HS-27A (cell line): Measurements from ENCODE around the gene DOCK2.
"Not testable (repeated sequence)": the region's sequence is repeated elsewhere in the genome, so short reads cannot be mapped to it uniquely, and the experiment has no call there.

Source experiments
- DNase-seq: peaks from one replicate; pipeline ENCODE4 v3.0.0-alpha.2; 2012; ENCODE audit warnings: low read depth, missing footprints

The DOCK2 gene

DNA sequence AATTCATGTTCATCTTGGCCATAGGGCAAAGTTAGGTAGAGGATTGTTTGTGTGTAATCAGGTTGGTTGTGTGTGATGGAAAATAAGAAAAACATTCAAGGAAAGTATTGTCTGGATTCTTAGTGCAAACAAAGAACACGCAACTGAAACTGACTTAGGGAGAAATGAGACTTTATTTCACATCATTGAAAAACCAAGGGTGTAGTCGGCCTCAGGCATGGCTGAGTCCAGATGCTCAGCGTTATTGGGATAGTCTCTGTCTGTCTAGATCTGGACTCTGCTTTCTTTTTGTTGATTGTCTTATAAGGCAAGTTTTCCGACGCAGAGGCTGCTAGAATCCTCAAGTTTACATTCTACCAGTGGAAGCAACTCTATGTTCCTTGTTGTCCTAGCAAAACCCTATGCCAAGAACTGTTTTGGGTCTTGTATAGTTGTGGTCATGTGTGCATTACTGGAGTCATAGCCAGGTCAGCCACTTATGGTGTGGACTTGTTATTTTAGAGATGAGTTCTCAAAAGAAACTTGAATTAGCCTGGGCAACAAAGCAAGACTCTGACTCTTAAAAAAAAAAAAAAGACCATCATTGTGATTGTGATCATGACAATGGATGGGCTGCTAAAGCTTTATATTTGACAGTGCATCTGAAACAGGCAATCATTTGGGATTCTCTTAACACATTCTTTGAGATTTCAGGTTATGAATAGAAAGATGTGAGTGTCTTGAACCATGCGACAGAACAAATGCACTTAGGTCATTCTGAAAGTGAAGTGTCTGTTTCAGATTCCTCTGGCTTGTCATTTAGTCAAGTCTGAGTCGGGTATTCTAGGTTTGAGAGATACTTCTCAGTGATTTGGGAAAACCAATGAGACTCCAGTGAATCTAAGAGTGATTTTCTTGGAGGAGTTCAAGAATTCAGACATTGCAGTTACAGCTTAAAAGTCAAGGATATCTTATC is 82.6 kb downstream of the DOCK2 start:
- DNase-seq, result no peak

GRCh38 chr5:169721771-169722170 is 84.7 kb downstream of the DOCK2 start:
- no peak for DNase-seq

- no peak for DNase-seq
These were observed 86.2 kb downstream of the DOCK2 start for GRCh38 chr5:169723103-169723831.

DNA sequence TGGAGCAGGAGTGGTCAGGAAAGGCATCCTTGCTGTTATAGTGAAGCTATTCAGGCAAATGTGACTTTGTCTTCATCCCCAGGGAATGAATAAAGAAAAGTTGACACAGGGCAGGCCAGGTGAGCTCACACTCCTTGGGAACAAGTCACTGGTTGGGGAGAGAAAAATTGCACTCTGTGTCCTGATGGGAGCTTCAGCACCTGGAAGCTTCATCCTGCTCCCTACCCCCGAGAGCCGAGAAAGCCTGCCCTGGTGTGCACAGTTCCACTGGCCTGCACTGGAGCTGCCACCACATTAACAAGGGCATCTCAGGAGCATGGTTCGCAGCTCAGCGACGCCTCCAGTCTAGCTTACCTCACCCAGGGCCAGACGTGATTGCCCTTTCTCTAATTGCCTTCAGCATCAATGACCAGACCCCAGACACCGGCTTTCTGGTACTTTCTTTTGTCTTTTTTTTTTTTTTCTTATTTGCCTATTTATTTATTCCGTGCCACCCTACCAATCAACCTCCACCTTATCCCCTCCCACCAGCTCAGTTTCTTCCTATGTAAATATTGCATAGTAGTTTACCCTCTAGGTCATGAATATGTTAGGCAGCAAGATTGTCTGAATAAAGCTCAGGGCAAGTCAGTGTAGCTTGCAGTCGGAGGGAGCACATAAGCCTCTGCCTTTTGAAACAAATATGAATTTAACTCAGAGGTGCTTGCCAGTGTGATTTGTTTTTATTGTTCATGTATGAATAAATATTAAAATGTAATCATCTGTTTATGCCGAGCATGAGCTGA is 87.4 kb downstream of the DOCK2 start:
- no peak for DNase-seq

DNA sequence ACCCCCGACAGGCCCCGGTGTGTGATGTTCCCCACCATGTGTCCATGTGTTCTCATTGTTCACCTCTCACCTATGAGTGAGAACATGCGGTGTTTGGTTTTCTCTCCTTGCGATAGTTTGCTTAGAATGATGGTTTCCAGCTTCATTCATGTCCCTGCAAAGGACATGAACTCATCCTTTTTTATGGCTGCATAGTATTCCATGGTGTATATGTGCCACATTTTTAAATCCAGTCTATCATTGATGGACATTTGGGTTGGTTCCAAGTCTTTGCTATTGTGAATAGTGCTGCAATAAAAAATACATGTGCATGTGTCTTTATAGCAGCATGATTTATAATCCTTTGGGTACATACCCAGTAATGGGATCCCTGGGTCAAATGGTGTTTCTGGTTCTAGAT is 88.6 kb downstream of the DOCK2 start:
- not testable (repeated sequence) for DNase-seq

DNA sequence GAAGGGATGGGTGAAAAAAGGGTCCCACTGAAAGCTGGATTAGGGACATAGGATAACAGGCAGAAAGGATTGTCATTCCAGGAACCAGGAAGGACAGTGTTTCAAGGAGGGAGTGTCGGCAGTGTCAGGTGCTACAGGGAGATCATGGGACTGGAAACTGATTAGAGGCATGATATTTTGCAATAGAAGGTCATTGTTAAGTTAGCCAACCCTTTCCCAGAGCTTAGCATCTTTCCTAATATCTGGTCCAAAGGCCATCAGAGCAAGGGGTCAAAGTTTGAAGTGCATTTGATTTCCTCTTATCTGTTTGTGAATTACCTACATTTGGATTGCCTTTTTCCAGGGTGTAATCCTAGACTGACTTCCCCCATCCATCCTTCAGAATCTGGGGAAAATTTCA is 91.3 kb downstream of the DOCK2 start:
- DNase-seq, result no peak

GRCh38 chr5:169731221-169731620 is 94.1 kb downstream of the DOCK2 start:
- DNase-seq, result no peak

GRCh38 chr5:169732841-169733240 is 95.8 kb downstream of the DOCK2 start:
- DNase-seq, result no peak

- DNase-seq, result no peak
These were observed 98.8 kb downstream of the DOCK2 start for GRCh38 chr5:169735913-169736312.

- no peak for DNase-seq
These were observed 99.6 kb downstream of the DOCK2 start for GRCh38 chr5:169736653-169737052.

- no peak for DNase-seq
These were observed 103.4 kb downstream of the DOCK2 start for GRCh38 chr5:169740435-169740834.

GRCh38 chr5:169742771-169743296 is 105.8 kb downstream of the DOCK2 start:
- no peak for DNase-seq

DNA sequence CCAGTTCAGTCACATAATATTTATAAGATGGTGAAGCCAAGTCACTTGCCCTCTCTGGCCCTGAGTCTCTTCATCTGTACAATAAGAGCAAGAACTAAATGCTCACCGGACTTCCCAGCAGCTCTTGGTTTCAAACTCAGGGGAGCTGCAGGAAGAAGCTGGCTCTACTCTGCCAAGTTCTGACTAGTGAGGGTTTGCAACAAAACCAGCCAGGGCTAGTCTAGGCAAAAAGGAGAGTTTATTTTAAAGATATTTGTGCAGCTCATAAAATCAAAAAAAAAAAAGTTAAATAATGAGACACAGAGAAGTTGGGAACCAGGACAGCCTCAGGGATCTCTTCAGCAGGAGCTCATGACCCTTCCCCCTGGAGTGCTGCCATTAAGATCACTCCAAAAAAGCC is 107.3 kb downstream of the DOCK2 start:
- DNase-seq, result no peak

GRCh38 chr5:169745441-169746146 is 108.5 kb downstream of the DOCK2 start:
- DNase-seq, result no peak

DNA sequence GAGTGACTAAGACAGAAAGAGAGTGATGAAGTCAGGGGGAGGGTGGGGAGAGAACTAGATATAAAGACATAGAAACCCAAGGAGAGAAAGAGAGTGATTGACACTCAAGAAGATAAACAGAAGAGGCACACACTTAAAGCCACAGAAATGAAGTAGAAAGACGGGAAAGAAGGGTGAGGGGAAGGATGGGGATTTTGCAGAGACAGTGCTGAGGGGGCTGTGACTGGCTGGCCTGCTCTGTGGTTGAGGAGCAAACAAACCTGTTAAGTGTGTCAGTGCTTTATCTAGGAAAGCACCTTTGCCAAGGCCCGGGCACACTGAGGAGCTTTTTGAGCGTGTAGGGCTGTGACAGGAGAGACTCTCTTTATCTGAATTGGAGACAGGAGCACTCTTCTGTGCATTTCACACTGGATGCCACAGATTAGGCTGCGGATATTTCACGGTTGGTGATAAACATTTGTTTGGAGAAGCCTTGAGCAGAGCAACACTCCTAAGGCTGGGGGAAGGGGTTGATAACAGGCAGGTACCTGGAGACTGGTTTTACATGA is 109.1 kb downstream of the DOCK2 start:
- DNase-seq, result no peak

GRCh38 chr5:169748174-169748573 is 111.1 kb downstream of the DOCK2 start:
- no peak for DNase-seq

GRCh38 chr5:169749295-169749694 is 112.2 kb downstream of the DOCK2 start:
- no peak for DNase-seq

DNA sequence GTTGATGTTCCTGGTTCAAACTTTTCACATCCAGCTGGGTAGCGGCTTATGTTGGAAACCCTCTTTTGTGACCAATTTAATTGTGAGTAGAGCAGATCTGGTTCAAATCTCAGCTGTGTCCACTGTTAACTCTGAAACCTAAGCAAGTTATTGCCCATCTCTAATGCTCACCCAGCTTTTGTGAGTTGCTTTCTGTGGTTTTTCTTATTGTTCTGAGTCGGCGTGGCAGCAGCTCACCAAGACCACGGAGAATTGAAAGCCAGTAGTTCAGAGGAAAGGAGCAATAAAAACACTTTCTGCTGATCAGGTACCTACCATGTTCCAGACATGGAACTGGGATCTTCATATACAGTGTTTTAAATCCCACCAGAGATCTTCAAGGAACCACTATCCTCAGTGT is 114.4 kb downstream of the DOCK2 start:
- DNase-seq, result no peak

- not testable (repeated sequence) for DNase-seq
These were observed 115.5 kb downstream of the DOCK2 start for GRCh38 chr5:169752566-169752965.

DNA sequence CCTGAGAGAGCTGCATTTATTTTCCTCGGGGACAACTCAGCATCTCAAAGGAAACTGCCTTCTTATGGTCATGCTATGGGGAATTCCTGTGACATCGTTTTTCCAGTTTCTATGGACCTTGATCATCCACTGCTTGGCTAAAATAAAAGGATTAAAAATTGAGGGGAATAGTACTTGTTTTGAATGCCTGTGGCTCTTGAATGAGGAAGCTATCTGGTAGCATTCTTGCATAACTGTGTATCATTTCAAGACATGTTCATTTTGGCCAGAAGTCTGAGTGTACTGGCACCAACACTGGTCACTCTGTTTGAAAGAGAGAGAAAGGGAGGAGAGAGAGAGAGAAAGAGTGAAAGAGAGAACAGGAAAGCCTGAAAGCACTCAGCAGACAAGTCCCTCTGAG is 116.7 kb downstream of the DOCK2 start:
- DNase-seq, result no peak

GRCh38 chr5:169754737-169755136 is 117.7 kb downstream of the DOCK2 start:
- DNase-seq, result no peak
